ENCODE measurements around the gene RAC2.

The RAC2 gene

DNA sequence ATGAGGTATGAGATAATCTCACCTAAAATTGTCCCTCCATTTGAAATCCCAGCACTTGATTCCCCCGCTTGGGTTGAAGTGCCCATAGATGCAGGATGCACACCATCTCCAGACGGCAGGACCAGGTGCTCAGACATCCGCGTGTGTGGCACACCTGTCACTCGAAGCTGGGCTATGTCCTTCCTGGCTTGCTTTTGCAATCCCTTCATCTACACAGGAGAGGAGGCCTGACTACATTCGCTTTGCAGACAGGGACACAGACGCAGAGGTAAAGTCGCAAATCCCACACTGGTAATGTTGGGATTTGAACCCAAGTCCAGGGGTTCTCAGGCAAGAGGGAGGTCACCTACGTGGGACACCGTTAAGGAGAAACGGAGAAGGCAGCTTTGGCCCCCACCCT, 31.1 kb upstream of the RAC2 start:
- DNase-seq = no peak

DNA sequence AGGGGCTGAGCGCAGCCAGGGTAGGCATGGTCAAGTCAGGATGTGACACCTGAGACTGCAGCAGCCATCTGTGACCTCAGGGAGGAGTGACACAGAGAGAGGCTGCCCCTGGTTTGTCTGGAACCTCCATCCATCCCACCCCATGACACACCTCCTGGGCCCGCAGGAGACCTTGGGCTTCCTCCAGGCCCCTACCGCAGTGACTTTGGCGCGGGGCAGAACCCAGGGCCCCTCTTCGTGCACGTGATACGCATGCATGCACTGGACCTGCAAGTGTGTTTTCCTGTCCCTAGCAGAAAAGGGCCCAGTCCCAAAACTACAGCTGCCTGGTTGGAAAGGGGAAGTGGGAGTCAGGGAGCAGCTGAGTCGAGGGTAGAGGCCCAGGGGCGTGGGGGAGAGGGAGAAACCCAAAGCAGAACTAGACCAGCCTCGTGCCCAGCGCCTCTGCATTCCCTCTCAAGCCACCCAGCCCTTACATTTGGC, 30.4 kb upstream of the RAC2 start:
- DNase-seq = no peak

DNA sequence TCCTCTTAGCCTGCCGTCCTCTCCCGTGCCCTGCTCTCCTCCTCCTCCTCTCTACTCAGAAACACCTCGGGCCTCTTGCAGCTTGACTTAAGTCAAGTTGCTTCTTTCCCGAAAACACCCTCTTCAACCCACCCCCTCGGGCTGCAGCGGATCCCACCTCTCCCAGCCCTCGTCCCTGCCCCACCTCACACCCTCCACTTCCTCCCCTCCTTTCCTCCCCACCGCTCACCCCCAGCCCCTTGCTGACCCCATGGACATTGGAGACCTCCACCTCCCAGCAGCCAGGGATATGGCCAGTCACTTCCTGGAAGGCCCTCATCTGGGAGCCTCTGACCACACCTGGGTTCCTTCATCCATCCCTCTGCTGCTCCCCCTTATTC, 29.8 kb upstream of the RAC2 start:
- DNase-seq = no peak

DNA sequence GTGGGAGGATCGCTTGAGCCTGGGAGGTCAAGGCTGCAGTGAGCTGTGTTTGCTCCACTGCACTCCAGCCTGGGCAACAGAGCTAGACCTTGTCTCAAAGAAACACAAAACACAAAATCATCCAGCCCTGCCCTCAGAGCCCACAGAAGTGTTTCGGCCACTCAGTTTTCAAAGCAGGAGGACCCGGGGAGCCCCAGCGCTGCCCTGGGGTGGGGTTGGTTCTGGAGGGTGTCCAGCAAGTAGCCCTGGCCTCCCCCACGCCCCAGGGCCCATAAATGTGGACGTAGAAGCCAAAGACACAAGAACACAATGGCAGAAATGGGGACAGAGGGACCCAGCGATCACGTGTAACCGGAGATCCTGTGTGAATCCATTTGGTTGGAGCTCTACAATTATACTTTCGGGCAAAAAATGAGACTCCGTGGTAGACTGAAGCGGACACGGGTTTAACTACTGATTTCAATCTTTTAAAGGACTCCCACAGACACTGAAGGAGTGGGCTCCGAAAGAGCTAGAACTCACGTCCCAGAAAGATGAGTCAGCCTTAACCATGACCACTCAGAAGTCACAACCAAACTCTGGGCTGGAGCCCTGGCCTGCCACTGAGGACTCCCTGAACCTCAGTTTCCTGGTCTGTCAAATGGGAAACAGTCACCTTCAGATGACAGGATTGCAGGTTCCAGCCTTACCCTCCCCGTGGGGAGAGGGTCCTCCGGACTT, 29.2 kb upstream of the RAC2 start:
- DNase-seq = no peak

DNA sequence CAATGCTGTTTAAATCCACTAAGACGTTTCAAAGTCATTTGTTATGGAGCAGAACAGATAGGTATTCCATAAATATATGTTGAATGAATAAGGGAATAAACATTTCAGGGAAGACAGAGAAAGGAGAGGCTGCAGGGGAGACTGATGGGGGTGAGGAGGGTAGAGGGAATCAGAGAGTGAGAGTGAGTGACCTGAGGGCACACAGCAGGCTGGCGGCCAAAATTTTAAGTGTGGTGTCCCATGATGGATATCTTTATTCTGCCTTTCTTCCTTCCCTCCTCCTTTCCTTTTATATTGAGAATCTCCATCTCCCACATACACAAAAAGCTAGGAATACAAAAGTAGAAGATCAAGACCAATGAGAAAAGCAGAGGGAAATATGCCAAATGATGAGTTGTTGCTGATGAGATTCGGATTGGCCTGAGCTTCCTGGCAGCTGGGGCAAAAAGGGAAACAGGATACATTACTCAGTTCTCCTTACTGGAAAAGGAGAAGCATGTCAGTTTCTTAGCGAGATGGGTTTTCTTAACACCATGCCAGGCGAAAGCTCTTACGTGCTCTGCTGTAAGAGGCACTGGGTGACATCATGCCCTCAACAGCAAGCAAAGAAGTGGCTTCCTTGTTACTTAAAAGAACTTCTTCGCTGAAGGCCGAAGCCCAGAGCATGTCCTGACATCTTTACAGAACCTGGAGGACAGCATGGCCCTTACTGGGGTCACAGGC, 27.0 kb upstream of the RAC2 start:
- DNase-seq = no peak

DNA sequence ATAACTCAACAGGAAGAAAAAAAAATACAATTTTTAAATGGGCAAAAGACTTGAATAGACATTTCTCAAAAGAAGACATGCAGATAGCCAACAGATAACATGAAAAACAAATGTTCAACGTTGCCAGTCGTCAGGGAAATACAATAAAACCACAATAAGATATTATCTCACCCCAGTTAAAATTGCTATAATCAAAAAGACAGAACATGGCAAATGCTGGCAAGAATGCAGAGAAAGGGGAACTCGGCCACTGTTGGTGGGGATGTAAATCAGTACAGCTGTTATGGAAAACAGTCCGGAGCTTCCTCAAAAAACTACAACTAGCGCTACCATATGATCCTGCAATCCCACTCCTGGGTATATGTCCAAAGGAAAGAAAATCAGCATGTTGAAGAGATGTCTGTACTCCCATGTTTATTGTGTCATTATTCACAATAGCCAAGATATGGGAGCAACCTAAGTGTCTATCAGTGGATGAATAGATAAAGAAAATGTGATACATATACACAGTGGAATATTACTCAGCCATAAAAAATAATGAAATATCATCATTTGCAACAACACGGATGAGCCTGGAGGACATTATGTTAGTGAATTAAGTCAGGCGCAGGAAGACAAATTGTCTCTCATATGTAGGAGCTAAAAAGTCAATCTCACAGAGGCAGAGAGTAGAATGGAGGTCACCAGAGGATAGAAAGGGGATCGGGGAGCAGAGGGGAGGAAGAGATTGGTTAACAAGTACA, 26.0 kb upstream of the RAC2 start:
- no peak for DNase-seq

DNA sequence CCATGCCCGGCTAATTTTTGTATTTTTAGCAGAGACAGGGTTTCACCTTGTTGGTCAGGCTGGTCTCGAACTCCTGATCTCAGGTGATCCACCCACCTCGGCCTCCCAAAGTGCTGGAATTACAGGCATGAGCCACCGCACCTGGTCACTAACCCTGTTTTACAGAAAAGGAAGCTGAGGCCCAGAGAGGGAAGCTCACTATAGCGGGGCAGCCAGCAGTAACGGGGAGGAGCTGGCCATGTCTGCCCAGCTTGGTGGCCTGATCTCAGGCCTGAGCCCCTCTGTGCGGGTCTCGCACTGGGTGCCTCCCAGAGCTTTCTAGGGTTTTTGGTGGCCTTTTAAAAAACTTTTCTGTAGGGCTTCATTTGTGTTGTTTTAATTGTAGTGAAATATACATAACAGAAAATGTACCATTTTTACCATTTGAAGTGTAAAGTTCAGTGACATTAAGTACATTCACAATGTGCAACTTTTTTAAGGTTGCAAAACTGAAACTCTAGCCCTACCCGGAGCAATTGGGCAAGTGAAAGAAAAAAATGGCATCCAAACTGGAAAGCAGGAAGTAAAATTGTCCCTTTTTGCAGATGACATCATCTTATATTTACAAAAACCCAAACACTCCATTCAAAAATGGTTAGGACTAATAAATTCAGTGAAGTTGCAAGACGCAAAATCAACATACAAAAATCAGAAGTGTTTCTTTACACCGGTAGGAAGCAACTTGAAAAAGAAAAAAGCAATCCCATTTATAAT, 23.8 kb upstream of the RAC2 start:
- no peak for DNase-seq

DNA sequence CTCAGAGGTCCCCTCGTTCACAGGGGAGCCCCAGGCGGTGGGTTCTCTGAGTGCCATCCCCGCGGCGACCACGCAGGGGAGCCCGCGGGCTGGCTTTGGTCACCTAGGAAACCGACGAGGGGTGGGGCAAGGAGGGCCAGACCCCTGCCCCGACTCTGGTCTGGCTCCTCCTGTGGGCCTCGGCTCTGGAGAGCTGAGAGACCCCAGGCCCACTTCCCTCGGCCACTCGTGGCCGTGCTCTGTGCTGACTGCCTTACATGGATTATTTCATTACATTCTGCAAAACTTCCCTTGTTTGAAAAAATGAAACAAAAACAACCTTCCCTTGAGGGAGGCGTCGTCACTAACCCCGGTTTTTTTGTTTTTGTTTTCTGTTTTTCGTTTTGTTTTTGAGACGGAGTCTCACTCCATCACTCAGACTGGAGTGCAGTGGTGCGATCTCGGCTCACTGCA, 23.1 kb upstream of the RAC2 start:
- DNase-seq = peak; percentile 28

DNA sequence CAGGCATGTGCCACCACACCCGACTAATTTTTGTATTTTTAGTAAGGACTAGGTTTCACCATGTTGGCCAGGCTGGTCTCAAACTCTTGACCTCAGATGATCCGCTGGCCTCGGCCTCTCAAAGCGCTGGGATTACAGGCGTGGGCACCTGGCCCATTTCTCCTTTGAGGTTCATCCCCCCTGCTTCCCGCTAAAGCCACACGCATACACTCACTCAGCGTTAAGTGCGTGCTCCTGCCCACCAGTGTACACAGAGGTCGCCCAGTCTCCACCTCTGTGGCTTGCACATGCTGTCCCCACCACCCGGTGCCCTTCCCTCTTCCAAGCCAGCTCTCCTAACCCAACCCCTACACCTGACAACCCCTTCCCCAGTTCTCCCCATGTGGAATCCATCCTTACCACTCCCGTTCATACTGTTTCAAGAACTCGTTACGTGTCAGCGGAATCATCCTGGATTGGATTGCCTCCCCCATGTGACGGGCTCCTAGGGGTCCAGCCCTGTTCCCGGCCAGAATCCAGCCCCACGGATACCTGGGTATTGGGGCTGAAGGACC, 22.6 kb upstream of the RAC2 start:
- DNase-seq = no peak

DNA sequence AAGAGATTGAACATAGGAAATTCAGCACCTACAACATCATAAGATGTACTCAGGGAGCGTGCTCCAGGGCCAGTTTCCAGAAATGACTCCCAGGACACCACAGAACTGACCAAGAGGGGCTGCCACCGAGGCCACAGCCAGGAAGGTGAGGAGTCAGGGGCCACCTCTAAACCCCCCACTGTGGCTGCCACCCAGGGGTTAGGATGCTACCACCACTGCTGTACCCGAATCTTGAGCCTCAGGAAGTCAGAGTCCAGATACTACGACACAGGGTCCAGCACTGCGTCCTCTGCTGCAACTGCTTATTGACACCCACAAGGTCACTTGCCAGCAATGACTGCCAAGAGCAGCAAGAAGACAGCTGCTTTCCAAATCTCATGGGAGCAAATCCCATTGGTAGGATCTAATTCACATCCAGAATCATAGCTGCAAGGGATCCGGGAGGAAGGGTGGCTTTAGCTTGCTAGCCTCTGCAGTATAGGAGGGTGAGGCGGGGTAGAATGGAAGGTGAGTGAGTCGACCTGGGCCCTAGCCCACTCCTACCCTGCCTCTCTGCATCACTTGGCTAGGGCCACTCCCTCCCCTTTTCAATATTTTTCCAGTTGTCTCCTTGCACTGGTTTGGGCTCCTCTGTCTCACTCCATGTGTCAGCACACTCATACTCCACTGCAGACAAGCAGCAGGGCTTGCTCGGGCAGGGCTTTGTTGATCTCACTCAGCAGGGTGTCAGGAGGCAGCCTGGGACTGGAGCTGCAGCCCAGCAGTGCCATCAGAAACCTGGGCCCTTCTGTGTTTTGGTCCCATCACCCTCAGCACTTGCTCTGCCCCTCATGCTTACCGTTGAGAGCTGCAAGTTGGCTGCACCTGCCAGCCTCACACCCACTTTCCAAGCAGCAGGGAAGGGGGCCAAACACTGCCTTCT, 20.2 kb upstream of the RAC2 start:
- no peak for DNase-seq

DNA sequence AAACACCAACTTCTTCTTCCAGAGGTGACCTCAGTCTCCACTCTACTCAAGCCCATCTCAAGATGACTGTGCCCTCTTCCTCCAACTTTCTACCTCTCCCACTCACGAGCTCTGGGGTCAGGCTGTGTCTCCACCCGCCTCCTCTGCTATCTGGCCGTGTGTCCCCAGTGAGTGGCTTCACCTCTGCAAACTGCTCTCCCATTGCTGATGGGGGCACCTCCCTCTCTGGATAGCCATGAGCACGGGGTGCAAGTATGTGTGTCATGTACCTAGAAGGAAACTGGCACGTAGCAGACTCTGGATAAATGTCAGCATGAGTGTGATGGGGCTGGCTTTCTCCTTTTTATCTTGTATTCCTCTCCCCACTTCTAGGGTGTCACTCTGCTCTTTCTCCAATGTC, 18.3 kb upstream of the RAC2 start:
- DNase-seq = no peak

DNA sequence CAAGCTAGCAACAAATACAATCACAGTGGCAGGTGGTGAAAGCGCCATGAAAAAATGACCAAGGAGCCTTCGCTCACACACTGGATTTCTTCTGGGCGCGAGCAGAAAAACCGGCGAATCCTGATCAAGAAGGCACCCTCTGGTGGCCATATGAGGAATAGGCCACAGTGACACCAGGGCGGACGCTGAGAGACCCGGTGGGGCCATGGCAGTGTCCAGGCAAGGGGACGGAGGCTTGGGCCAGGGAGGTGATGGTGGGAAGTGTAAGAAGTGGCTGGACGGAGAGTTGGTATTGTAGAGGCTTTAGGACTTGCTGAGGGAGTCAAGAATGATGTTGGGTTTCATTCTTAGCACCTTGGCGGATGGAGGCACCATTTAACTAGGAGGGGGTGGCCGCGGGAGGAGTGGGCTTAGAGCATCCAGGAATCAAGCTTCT, 16.9 kb upstream of the RAC2 start:
- DNase-seq = peak; percentile 29

DNA sequence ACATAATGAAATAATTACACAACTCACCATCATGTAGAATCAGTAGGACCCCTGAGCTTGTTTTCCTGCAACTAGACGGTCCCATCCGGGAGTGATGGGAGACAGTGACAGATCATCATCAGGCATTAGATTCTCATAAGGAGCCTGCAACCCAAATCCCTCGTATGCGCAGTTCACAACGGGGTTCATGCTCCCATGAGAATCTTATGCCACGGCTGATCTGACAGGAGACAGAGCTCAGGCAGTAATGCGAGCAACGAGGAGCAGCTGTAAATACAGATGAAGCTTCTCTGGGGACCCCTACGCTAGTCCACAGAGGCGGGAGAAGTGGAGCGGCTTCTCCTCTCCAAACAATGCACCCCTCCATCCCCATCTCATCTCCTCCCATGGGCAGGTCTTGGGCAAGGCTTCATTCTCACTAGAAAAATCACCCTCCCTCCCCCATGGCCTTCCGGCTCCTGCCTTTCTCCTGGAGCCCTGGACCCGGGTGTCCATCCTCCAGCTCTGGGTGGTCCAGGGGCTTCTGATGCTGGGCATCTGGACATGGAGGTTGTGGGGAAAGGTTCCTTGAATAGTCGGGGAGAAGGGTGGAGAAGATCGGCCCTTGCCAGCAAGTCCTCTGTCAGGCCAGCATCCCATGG, 16.2 kb upstream of the RAC2 start:
- DNase-seq = no peak

DNA sequence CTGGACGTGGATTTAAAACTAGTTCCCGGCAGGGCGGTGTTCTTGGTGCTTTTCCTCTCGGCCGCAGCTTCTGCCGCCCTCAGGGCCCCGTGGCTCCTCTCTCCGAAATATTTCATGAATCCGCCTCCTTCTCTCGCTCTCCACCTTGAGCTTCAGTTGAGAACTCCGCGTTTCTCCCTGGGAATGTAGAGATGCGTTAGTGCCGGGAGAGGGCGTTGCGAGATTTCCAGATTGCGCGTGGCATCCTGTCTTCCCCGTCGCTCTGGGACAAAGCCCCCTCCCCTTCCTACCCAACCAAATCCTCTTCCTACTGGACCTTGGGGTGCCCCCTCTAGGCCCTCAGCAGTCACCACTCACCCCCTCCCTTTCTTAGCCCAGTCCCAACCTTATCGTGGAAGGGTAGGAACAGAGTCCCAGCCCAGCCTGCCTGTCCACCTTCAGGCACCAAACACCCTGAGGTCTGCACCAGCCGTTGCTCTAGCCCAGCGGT, 15.5 kb upstream of the RAC2 start:
- no peak for DNase-seq

DNA sequence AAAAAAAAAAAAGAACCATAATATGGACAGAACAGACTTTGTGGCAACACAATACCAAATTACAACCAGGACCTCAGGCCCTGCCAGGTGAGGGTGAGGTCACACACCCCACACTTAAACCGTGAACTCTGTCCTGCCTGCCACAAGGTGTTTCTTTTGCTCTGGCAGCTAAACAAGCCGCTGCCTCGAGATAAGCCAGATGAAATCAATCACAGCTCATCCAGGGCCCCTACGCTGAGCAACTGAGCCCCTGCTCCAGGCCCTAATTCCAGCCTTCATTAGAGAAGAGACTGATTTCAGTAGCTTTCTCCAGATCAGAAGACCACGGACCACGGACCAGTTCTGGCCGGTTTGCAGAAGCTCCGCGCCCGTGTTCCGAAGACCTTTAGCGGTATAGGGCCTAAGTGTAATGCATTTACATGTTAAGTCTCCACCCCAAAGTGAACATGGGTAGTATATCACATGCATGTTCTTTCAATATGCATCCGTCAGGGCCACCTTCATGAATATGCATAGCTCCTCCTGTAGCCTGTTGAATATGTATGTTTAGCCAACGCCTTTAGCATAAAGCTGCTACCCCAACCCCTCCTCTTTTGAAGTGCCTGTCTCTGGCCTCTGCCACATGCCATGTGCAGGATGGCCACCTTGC, 14.8 kb upstream of the RAC2 start:
- DNase-seq = no peak

DNA sequence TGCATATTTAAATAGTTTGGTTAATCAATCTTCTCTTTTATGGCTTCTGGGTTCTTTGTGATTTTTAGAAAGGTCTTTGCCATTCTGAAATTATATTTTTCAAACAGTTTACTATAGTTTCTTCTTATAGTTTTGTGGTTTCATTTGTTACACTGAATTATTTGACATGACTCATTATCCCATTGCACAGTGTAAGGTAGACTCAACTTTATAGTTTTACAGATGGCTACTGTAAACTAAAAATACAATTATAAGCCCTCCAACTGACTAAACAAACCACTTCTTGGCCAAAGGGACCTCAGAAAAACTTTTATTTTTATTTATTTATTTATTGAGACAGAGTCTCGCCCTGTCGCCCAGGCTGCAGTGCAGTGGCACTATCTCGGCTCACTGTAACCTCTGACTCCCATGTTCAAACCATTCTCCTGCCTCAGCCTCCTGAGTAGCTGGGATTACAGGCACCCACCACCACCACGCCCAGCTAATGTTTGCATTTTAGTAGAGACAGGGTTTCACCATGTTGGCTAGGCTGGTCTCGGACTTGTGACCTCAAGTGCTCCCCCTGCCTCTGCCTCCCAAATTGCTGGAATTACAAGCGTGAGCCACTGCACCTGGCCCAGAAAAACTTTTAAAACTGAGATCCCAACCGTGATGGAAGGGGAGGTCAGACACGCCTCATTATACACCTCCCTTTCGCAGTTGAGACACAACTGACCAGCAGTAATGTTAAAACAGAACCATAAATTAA, 14.1 kb upstream of the RAC2 start:
- no peak for DNase-seq

DNA sequence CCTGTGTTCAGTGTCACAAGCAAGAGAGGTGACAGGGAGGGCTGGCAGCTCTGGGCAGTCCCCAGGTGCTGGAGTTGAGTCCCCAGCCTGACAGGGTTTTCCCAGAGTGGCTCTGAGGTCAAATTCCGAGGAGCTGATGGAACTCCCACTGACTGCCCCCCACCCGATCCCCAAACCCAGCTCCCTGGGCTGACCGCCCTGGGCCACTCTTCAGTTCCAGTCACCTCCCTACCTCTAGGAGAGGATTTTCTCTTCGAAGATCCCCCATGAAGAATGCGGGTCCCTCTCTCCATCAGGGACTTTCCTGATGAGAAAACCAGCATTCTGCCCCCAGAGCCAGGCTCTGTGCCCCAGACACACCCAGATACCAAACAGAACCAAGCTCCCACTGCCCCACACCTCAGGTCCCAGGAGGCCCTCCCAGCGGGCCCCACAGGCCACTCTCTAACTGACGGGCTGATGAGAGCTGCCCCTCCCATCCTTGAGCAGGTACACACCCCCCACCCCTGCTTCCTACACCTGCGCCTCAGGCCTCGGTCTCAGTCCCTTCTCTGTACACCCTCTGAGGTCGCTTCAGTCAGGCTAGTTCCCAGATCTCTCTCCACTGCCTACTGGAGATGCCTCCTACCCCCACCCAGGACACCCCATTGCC, 12.1 kb upstream of the RAC2 start:
- no peak for DNase-seq

DNA sequence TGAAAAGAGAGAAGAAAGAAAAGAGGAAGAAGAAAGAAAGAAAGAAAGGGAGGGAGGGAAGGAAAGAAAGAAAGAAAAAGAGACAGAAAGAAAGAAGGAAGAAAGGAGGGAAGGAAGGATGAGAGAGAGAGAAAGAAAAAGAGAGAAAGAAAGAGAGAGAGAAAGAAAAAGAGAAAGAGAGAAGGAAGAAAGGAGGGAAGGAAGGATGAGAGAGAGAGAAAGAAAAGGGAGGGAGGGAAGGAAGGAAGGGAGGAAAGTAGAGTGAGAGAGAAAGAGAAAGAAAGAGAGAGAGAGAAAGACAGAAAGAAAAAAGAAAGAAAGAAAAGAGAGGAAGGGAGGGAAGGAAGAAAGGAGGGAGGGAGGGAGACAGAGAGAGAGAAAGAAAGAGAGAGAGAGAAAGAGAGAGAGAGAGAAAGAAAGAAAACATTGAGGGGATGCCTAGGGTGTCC, 11.5 kb upstream of the RAC2 start:
- no peak for DNase-seq

DNA sequence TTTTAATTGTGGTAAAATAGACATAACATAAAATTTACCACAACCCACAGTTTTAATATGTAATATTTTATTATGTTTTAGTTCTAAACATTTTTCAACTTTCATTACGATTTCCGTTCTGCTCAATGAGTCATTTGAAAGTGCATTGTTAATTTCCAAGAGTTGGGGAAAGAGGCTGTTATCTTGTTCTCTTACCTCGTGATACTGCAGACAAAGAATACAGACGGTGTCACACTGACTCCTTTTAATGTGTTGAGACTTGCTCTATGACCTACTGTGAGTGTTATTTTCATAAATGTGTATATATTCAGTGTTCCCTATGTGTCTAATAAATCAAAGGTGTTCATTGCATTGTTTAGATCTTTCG, 10.8 kb upstream of the RAC2 start:
- no peak for DNase-seq

Data from NCI-H1105 treated with DMSO at 0.1 percent for 48 hours (cell line).